22Rv1 (cell line): Measurements from ENCODE around the gene TAF9.

ENCODE experiments used
- CTCF ChIP-seq: fragments of 450-650 bp; IDR thresholded peaks from 2 replicates; pipeline ENCODE4 v1.5.1; 2017; ENCODE audit warnings: mild to moderate bottlenecking
- ZFX ChIP-seq: fragments of 450-650 bp; IDR thresholded peaks from 2 replicates; pipeline ENCODE4 v1.6.1; 2017; ENCODE audit warnings: antibody characterized with exemption, borderline replicate concordance

GRCh38 chr5:69350664-69351063 lies 18.7 kb downstream of the TAF9 start:
- TF ChIP-seq ZFX (no peak), CTCF (no peak)
